Pulmonary artery endothelial cell (primary cell): ENCODE data around the gene MOGAT3. TPM values are rescaled to one million over a fixed set of nuclear protein-coding genes. Genes with fewer than 3 reads are reported as not detected.
"Not testable (repeated sequence)": the region's sequence is repeated elsewhere in the genome, so short reads cannot be mapped to it uniquely, and the experiment has no call there.

ENCODE experiments used
- DNase-seq: peaks from one replicate; pipeline ENCODE4 v3.0.0-alpha.2; 2011; ENCODE audit warnings: low read depth, low spot score
- total RNA-seq: library from RNA; depleted of rRNA; stranded (reverse); fragments of >200 nt; gene quantifications from 2 replicates; pipeline ENCODE4 v1.2.3, GENCODE V29; 2014

Gene MOGAT3
- total RNA-seq, 1 donor from 2014 or later: not detected

DNA sequence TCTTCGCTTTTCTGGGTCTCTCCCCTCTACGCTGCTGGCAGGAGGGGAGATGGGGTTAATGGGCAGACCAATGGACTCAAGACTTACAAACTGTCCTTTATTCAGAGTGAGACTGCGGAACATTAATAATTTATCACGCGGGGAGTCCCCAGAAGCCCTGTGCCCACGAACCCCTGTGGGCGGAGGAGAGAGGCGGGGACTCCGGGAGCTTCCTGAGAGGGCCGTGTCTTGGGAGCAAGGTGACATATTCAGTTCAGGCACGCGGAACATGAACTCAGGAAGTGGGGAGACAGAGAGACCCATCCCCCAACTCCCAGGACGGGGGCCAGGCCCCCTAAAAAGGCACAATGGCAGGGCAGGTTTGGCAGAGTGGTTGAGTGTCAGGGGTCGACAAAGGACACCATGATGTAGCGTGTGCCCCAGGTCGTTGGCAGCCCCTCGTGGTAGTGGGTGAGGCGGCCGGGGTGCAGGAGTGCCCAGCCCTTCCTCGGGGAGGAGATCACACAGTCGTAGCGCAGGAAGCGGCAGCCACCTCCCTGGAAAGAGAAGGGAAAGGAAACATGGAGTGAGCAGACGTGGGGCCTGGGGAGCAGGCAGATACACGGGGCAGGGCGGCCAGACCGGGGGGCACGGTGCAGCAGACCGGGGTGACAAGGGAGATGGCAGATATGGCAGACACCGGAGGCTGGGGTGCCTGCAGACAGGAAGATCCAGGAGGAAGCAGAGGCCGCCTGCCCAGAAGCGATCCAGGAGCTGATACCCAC is 5.2 kb upstream of the MOGAT3 start:
- DNase-seq: no peak

DNA sequence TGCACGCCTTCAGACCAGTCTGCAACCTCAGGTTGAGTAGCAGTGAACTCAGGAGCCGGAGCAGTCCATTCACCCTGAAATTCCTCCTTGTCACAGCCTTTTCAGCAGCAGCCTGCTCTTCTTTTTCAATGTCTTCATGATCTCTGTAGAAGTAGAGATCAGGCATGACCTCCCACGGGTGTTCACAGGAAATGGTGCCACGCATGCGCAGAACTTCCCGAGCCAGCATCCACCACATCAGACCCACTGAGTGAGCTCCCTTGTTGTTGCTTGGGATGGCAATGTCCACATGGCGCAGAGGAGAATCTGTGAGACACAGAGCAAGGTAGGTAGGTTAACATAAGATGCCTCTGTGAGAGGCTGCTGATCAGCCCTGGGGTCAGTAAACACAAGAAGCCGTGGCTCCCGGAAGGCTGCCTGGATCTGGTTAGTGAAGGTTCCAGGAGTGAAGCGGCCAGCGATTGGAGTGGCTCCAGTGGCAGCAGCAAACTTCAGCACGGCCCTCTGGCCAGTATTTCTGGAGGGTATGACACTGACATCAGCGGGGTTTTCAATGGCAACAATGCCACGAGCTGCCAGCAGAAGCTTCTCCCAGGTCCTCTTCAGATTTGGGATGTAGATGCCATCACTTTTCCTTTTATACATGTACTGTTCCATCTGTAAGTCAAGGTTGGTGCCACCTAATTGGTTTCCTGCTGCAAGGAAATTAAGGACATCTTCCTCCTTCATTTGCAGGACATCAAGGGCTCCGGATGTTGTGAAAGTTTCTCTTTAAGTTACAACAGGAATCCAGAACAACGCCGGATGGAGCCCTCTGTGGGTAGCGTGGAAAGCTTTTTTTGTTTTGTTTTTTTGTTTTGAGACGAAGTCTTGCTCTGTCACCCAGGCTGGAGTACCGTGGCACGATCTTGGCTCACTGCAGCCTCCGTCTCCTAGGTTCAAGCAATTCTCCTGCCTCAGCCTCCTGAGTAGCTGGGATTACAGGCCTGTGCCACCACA is 3.2 kb upstream of the MOGAT3 start:
- not testable (repeated sequence) for DNase-seq

DNA sequence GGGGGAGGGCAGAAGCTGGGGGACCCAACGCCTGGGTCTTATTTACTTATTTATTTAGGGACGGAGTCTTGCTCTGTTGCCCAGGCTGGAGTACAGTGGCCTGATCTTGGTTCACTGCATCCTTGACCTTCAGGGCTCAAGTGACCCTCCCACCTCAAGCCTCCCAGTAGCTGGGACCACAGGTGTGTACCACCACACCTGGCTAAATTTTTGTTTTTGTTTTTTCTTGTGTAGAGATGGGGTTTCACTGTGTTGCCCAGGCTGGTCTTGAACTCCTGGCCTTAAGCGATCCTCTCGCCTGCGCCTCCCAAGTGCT is 1.7 kb upstream of the MOGAT3 start:
- DNase-seq: no peak

DNA sequence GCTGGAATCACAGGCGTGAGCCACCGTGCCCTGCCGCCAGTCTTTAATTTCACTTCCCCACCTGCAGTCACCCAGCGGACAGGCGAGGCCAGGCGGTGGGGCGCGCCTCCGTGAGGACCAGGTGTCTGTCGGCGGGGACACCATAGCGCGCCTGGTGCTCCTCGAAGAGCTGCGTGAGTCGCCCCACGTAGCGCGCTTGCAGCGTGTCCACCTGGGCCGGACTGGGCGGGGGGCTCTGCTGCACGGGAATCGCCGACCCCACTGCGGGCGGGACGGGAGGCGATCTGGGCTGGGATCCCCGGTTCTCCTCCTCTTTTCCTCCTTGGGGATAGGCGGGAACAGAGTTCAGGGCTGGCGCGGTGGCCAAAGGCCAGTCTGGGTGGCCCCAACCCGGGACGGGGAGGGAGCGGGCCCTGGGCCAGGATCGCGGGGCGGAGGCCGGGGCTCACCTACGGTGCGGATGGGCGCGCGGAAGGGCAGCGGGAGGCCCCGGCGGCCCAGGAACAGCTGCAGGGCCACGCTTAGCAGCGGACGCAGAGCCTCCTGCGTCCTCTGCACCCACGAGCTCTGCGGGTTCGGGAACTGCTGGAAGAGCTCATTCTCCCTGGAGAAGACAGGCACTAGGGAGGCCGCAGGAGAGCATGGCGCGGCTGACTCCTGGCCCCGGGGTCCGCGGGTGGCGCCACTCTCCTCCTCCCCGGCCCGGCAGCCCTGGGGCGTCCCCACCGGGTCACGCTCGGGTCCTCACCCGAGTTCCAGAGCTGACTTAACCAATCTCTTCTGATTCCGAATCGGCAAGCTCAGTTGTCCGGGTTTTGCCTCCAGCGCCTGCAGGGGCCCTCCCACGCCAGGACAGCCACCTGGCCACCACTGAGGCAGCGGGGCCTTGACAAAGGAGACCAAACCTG is 1.1 kb upstream of the MOGAT3 start:
- DNase-seq: no peak

DNA sequence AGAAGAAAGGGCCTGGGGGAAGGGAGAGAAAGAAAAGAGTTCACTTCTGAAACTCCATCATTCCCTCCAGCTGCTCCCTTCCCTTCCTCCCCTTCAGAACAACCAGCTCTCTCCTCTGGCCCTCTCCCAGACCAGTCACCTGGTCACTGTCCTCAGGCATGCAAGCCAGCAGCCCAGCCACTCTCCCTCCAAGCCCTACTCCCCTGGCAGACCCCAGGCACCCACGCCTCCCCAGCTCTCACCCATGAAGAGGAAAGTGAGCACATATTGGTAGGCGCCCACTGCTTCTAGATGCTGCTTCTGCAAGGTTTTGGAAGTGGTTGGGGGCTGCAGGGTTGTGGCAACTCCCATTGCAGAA is 353 bp downstream of the MOGAT3 start:
- DNase-seq: no peak

DNA sequence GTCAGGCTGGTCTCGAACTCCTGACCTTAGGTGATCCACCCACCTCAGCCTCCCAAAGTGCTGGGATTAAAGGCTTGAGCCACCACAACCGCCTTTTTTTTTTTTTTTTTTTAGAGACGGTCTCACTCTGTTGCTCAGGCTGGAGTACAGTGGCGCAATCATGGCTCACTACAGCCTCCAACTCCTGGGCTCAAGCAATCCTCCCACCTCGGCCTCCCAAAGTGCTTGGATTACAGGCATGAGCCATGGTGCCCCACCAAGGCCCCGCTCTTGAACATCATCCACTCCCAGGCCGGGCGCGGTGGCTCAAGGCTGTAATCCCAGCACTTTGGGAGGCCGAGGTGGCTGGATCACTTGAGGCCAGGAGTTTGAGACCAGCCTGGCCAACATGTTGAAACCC is 1.3 kb downstream of the MOGAT3 start:
- DNase-seq: not testable (repeated sequence)

DNA sequence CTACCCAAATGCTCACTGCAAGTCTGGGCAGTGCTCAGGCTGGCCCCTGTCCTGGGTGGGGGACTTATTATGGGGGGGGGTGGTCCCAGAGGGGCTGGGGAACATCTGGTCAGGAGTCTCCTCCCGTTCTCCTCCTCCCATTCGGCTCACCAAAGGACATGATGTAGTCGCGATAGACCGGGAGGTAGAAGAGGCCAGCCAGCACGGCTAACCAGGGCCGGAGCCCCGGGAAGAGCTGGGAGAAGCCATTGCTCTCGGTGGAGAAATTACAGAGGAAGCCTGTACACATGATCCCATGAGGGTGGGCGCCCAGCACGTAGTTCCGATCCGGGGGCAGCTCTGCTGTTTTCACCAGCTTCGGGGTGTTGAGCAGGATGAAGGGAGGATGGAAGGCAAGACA is 2.4 kb downstream of the MOGAT3 start:
- no peak for DNase-seq

DNA sequence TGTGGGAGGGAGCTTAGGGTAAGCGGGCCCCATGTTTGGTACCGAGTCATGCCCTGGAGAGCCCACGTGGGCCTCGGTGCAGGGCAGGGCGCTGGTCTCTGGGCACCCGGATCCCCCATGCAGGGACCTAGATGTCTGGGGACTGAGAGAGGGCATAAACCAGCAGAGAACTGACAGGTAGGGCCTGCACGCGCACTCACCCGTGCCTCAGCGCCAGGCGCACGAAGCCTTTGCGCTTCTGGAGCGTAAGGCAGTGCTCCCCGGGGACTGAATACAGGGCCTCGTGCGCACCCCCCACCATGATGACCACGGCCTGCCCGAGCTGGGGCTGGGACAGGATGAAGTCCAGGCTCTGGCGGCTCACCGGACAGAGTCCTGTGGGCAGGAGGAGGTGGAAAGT is 2.8 kb downstream of the MOGAT3 start:
- no peak for DNase-seq

DNA sequence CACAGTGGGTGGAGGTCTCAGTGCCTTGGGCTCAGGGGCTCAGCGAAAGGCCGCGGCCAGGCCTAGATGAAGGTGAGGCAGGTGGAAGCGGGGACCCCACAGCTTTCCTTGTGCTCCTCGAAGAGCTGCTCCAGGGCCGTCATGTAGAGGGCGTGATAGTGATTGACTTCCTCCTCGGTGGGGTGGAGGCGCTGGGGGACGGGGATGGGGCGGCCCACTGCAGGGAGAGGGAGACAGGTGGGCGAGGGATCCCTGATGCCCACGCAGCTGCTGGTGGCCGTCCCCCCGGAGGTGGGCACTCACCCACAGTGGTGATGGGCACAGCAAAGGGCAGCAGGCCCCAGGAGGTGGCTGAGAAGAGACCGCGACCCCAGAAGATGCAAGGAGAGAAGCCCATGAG is 5.0 kb downstream of the MOGAT3 start:
- no peak for DNase-seq

DNA sequence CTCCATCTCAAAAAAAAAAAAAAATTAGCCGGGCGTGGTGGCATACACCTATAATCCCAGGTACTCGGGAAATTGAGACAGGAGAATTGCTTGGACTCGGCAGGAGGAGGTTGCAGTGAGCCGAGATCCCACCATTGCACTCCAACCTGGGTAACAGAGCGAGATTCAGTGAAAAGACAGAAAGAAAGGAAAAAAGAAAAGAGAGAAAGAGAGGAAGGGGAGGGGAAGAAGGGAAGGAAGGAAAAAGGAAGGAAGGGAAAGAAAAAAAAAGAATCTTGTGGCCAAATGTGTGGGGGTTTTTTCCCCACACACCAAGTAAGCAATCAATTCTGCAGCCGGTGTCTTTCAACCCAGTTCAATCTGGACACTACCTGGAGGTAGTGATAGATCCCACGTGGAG is 11.7 kb downstream of the MOGAT3 start:
- no peak for DNase-seq

DNA sequence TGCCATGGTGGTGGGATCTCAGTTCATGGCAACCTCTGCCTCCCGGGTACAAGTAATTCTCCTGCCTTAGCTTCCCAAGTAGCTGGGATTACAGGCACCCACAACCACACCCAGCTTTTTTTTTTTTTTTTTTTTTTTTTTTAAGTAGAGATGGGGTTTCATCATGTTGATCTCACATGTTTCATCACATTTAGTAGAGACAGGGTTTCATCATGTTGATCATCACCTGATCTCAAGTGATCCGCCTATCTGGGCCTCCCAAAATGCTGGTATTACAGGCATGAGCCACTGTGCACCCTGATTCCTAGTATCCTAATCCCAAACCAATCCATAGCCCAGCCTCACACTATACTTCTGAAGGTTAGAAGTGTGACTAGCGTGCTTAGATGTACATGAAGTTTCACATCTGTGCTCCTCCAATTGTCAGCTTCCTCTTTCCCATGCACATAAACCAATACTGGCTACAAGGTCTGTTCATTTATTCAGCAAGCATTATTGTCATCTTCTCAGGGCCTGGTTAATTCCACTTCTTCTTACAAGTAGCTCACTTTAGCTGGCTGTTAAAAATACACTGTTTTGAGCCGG is 13.9 kb downstream of the MOGAT3 start:
- DNase-seq: no peak

DNA sequence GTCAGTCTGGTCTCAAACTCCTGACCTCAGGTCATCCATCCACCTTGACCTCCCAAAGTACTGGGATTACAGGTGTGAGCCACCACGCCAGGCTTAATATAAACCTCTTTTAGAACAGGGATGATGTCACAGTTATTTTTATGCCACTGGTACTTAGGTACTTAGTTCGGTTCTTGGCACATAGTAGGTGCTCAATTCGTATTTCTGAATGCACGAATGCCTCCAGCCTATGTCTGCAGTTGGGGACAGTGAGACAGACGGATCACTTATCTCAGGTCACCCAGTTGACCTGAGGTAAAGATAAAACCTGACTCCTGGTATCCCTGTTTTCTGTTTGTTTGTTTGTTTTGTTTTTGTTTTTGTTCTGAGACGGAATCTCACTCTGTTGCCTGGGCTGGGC is 14.6 kb downstream of the MOGAT3 start:
- no peak for DNase-seq

DNA sequence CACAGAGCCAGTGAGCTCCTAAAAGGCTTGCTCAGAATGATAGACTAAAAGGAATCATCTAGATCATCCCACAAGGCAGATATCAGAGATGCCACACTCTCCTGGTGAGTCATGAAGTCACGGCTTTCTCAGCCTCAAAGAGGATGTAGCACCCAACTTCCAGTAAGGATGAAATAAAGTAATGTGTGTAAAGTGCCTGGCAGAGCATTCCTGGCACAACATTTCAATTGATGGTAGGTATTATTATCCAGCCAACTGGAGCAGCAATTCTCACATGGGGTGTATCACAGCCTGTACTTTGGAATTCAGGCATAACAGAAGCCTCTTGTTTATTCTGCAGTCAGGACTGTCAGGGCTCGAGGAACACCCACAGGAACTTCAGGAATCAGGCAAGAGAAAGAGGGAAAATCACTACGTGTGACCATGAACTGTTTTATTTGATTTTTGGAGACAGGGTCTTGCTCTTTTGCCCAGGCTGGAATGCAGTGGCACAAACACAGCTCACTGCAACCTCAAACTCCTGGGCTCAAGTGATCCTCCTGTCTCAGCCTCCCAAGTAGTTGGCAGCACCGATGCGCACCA is 15.5 kb downstream of the MOGAT3 start:
- DNase-seq: no peak

DNA sequence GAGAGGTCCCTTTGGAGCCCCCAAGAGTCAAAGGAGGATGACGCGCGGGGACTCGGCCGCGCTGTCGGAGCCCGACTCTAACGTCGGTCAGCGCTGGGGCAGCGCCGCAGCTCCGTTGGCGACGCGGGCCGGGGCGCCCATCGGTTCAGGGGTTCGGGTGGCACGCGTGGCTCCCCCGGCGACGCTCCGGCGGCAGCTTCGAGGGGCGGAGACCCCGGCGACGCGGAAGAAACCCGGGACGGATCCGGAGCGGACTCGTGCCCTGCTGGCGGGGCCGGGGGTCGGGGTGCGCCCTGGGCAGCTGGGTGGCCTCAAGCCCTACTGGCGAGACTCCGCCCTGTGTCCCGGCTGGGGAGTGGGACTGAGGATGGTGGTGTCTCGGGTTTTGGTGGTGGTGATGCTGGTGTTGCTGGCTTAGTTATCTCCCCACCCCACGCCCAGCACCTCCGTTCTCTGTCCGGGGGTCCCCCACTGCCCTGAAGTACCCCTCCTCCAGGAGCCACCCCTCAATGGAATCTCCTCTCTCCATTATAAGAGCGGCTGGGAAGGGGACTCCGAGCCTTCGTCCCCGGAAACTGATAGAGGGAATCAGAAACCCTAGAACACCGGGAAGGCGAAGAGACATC is 20.6 kb downstream of the MOGAT3 start, which contains the start of gene NAT16:
TSS of gene NAT16 (minus strand) at position 164 of the 626 bp plus-strand sequence. CDS start 5,486 bp downstream, outside the sequence.
- no peak for DNase-seq

DNA sequence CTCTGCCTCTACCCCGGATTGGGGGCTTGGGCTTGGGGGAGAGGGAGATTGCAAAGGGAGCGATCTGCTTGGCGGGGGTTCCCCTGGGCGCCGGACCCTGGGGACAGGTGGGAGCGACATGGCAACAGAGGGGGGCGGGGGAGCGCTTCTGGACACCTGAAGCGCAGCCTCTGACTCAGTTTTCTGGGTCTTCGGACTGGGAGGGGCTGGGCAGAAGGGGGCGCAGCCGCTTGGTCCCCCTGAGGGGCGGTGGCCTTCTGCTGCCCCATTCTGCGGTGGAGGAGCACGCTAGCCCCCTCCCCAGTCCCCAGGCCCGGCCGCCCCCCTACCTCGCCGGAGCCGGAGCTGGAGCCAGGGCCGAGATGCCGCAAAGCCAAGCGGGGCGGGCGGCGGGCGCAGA is 21.1 kb downstream of the MOGAT3 start:
- DNase-seq: no peak

DNA sequence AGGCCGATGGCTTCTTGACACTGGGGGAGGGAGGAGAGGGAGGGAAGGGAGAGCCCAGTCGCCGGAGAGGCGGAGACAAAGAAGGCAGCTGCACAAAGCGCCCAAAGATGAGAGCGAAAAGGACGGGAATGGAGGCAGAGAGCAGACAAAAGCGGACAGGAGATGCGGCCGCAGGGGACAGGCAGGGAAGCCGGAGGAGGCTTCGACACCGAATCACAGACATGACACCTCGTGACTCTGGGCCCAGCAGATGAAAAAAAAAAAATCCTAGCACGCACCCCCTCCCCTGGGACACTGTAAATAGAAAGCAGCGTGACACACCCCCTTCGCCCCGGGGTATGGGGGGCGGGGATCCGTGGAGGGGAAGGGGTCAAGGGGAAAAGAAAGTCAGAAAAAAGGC is 21.7 kb downstream of the MOGAT3 start:
- no peak for DNase-seq

DNA sequence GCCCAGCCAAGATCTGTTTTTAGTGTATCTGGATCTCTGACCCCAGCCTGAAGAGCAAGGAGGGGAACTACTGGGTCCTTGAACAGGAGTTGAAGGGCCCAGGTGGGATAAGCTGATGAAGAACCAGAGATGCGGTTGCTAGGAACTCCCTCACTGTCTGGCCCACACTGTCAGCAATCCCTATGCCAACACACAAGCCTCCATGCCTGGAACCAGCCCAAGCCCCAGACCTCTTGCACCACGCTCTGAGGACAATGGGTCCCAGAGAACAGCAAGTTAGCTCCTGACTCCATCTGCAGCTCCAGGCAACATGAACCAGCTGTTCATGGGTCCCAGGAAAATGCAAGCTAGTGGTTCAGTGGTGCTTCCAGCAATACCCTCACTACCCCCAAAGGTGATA is 23.2 kb downstream of the MOGAT3 start:
- no peak for DNase-seq

DNA sequence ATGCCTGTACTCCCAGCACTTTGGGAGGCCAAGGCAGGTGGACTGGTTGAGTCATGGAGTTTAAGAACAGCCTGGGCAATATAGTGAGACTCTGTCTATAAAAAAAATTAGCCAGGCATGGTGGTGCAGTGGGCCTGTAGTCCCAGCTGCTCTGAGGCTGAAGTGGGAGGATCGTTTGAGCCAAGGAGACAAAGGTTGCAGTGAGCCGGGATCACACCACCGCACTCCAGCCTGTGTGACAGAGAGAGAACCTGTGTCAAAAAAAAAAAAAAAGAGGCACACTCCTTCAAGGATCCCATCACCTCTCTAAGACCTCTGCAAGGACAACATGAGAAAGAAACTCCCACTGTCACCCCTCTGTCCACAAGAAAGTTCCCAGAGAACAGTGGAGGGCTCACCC is 25.2 kb downstream of the MOGAT3 start:
- DNase-seq: no peak

DNA sequence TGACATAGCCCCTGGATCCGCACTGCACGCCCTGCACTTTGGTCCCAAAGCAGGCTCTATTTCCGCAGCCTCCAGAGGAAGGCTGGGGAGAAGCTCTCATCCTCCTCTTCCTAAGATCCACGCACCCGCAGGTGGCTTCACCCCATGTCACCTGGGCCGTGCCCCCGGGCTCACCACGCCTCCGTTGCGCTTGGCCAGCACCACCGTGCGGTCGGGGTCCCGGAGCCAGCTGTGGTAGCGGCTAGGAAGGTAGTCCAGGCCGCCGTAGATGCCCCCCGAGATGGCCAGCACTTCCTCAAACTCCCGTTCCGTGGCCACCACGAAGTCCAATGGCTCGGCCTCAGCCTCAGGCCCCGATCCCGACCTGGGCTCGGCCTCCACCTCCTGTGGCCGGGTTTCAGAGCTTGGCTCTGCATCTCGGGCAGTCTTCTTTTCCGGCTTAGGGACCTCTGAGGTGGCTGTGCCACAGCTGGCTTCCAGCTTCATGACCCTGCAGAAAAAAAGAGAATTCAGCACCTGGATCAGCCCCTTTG is 26.4 kb downstream of the MOGAT3 start:
- no peak for DNase-seq

DNA sequence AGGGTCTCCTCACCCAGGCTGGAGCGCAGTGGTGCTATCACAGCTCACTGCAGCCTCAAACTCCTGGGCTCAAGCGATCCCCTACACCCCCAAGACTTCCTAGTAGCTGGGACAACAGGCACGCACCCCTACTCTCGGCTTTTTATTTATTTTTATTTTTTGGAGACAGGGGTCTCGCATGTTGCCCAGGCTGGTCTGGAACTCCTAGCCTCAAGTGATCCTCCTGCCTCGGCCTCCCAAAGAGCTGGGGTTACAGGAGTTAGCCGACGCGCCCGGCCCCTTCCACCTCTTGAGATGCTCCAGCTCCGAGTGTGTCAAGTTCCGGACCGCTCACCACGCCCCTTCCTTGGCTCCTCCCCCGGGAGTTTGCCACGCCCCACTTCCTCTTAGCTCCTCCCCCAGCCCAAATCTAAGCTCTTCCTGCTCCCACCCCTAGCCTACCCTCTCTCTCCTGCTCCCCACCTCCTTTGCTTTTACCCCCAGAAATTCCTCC is 27.0 kb downstream of the MOGAT3 start:
- DNase-seq: no peak
